EL (cell line): ENCODE measurements around the gene HEXIM2.

Experiments
- DNase-seq: peaks from one replicate; pipeline ENCODE4 v3.0.0-alpha.2; 2016

HEXIM2 gene

GRCh38 chr17:45128331-45128730, 33.3 kb upstream of the HEXIM2 start:
- DNase-seq, result no peak

- DNase-seq, result no peak
These were observed 32.7 kb upstream of the HEXIM2 start for GRCh38 chr17:45128989-45129388.

- no peak for DNase-seq
These were observed 32.2 kb upstream of the HEXIM2 start for GRCh38 chr17:45129426-45129939.

- DNase-seq, result peak; percentile 53
These were observed 31.6 kb upstream of the HEXIM2 start for GRCh38 chr17:45129940-45130680.

GRCh38 chr17:45130681-45131615, 30.7 kb upstream of the HEXIM2 start:
- no peak for DNase-seq

- DNase-seq, result peak; percentile 27
These were observed 29.9 kb upstream of the HEXIM2 start for GRCh38 chr17:45131616-45132319.

- no peak for DNase-seq
These were observed 29.4 kb upstream of the HEXIM2 start, which contains the start of gene PLCD3 for GRCh38 chr17:45132320-45132571. PLCD3 (minus strand) TSS chr17:45132515; CDS start chr17:45132410, 105 bp downstream.

- DNase-seq, result peak; percentile 85
These were observed 28.9 kb upstream of the HEXIM2 start for GRCh38 chr17:45132572-45133463.

- DNase-seq, result peak; percentile 98
These were observed 26.3 kb upstream of the HEXIM2 start, which contains the start of gene ACBD4 for GRCh38 chr17:45135192-45135977. ACBD4 (plus strand) TSS chr17:45135687; CDS start chr17:45136145, 458 bp downstream.

GRCh38 chr17:45135978-45136791, 25.5 kb upstream of the HEXIM2 start:
- DNase-seq, result no peak

GRCh38 chr17:45136846-45137560, 24.7 kb upstream of the HEXIM2 start:
- no peak for DNase-seq

GRCh38 chr17:45137561-45138305, 23.9 kb upstream of the HEXIM2 start:
- DNase-seq, result no peak

GRCh38 chr17:45138911-45139532, 22.7 kb upstream of the HEXIM2 start:
- no peak for DNase-seq

GRCh38 chr17:45139533-45139920, 22.1 kb upstream of the HEXIM2 start:
- no peak for DNase-seq

- DNase-seq, result no peak
These were observed 18.5 kb upstream of the HEXIM2 start for GRCh38 chr17:45143094-45143670.

- DNase-seq, result peak; percentile 87
These were observed 17.9 kb upstream of the HEXIM2 start for GRCh38 chr17:45143767-45144198.

- DNase-seq, result no peak
These were observed 17.3 kb upstream of the HEXIM2 start for GRCh38 chr17:45144199-45145034.
